Activated naive CD4-positive, alpha-beta T cell treated with Interleukin-2 at 50 U/mL for 16 hours (primary cell): Measurements from ENCODE around the gene BABAM2.

Experiments
- DNase-seq: peaks from one replicate; pipeline ENCODE4 v3.0.0-alpha.2; 2020

Gene BABAM2

DNA sequence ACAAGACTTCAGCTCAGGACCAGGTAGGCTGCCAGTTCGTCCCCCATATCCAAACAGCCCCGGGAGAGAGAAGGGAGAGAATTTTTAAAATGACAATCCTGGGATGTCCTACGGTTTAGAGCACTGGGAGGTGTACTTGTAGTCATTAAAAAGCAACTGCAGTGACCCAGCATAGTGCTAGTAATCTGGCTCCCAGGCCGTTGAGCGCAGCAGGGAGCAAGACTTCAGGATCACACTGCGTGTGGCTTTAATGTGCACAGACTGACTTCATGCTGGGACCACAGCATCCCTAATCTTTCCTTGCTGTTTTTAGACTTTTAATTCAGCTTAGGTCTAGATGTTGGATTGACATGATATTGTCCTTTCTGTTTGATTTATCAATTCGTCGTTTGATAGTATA, 282.8 kb downstream of the BABAM2 start:
- DNase-seq, result no peak

DNA sequence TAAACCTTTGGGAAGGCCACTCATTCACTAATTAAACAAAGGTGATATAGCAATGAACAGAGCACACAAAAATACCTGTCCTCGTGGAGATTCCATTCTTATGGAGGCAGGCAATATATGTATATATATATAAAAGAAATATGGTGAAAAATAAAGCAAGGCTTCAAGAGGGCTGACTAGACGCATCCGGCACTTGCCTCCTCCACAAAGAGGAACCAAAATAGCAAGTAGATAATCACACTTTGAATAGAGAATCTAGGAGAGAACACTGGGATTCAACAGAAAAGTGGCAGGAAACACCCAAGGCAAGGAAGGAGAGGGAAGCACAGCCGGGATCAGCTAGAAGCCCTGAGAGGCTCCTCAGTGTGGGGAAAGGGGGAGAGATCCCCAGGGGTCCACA, 283.7 kb downstream of the BABAM2 start:
- no peak for DNase-seq

- DNase-seq, result no peak
These were observed 284.5 kb downstream of the BABAM2 start for GRCh38 chr2:28175028-28175427.

- DNase-seq, result no peak
These were observed 288.4 kb downstream of the BABAM2 start for GRCh38 chr2:28178946-28179345.

DNA sequence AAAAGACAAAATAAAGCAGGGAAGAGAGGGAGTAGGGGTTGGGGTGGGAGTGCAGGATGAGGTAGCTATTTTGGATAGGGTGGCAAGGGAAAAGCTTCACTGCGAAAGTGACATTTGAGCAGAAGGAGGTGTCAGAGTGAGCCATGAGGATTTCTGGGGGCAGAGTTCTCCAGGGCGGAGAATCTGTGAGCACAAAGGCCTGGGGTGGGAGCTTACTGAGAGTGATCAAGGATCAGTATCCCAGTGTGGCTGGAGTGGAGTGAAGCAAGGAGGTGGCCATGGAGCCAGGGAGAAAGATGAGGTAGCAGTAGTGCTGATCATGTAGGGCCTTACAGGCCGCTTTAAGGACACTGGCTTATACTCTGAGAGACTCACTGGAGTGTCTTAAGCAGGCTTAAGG, 291.3 kb downstream of the BABAM2 start:
- no peak for DNase-seq

- DNase-seq, result no peak
These were observed 291.8 kb downstream of the BABAM2 start for GRCh38 chr2:28182348-28182747.

GRCh38 chr2:28185153-28185552, 294.6 kb downstream of the BABAM2 start:
- DNase-seq, result no peak

DNA sequence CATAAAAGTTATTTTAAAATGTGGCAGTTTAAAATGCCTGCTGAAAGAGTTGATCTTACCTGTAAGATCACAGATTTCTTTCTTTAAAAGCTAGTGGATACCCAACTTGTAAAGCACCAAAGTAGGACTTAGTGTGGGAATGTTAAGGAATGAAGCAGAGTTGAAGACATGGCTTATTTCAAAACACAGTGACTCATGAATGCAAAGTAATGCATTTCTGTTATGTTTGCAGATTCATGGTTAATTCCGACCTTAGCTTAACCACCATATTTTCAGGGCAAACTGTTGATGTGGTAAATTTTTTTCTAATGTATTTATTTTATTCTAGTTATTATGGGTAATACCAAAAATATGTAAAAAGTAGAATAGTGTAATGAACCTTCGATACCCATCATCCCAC, 295.4 kb downstream of the BABAM2 start:
- no peak for DNase-seq

- DNase-seq, result no peak
These were observed 296.7 kb downstream of the BABAM2 start for GRCh38 chr2:28187186-28187585.

DNA sequence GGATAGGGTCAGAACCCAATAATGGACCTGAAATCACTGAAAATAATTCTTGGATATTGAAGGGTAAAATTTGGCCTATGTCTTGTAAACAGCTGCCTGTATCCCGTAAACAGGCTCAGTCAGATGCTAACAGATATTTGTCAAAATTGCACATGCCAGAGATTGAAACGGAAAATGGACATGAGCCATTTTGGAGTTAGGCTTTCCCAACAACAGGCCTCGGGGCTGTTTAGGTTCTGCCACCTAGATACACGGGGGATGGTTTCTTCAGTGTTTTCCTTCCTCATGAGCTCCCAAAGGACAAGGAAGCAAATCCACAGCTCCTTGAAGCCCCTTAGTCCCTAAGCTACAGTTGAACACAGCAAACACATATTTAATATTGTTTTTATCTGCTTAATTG, 297.9 kb downstream of the BABAM2 start:
- no peak for DNase-seq

DNA sequence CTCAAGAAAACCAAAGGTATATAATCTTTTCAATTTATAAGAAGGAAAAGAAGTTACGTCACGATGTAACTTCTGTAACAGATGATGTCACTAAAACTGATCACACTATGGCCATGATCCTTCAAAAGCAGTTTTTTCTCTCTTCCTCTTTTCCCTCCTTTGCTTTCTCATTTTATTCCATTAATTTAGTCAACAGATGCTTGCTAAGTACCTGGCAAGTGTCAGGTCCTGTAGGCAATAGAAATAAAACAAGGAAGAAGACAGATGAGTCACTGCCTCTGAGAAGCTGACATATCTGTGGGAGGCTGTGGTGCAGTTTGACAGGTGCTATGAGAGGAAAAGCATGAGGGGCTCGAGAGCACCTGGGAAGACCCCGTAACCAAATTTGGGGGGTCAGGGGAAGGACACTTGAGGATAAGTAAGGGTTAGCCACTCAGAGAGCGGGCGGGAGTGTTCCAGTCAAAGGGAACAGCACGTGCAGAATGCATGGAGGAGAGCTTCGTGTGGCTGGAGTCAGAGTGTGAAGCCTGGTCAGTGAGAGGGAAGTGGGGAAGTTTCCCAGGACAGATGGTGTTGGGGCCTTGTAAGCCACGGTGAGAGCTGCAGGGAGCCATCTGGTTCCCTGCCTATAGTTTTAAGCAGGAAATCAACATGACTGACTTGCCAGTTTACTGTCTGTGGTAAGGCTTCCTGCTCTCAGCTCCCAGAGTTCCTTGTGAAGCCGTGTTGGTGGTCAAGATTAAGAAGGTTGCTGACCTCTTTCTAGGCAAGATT, 303.3 kb downstream of the BABAM2 start:
- no peak for DNase-seq

- DNase-seq, result no peak
These were observed 309.6 kb downstream of the BABAM2 start for GRCh38 chr2:28199995-28200679.

GRCh38 chr2:28201671-28202180, 311.2 kb downstream of the BABAM2 start:
- no peak for DNase-seq

GRCh38 chr2:28202719-28203118, 312.2 kb downstream of the BABAM2 start:
- no peak for DNase-seq

GRCh38 chr2:28206762-28207161, 316.2 kb downstream of the BABAM2 start:
- no peak for DNase-seq

- DNase-seq, result no peak
These were observed 318.7 kb downstream of the BABAM2 start for GRCh38 chr2:28209261-28209691.

DNA sequence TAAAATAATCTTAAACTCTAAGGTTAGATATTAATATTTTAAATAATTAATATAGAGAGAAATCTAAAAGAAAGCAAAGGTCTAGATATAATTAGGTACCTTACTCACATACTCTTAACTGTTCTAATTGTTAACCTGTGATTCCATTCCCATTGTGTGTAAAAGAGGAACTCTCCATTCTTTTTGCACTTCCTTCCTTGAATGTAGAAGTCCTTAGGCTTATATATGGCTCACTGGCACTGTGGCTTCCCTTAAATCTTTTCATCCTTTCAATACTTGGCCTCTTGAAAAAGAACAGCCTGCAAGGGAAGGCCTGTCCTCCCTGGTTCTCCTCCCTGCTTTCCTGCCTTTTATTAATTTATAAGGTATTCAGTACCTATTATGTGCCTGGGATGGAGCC, 319.3 kb downstream of the BABAM2 start:
- DNase-seq, result no peak

GRCh38 chr2:28210535-28210934, 320.0 kb downstream of the BABAM2 start:
- no peak for DNase-seq

DNA sequence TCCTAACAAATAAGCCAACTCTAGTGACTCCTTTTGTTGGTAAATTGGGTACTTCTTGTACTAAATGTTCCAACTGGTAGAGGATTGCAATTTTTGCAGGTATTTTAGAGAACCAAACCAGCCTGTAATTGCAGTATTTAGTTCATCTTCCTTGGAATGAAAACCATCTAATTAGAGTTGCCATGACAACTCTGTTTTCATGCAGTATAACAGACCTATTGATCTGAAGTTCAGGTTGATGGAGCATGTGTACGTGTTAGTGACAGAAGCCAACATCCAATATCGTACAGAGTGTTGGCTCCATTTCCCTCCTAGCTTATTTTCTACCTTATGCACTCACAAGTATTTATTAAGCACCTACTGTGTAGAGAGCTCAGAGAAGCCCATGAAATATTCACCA, 325.8 kb downstream of the BABAM2 start:
- DNase-seq, result no peak

GRCh38 chr2:28217042-28217740, 326.7 kb downstream of the BABAM2 start:
- DNase-seq, result no peak

GRCh38 chr2:28219138-28219537, 328.6 kb downstream of the BABAM2 start:
- no peak for DNase-seq

DNA sequence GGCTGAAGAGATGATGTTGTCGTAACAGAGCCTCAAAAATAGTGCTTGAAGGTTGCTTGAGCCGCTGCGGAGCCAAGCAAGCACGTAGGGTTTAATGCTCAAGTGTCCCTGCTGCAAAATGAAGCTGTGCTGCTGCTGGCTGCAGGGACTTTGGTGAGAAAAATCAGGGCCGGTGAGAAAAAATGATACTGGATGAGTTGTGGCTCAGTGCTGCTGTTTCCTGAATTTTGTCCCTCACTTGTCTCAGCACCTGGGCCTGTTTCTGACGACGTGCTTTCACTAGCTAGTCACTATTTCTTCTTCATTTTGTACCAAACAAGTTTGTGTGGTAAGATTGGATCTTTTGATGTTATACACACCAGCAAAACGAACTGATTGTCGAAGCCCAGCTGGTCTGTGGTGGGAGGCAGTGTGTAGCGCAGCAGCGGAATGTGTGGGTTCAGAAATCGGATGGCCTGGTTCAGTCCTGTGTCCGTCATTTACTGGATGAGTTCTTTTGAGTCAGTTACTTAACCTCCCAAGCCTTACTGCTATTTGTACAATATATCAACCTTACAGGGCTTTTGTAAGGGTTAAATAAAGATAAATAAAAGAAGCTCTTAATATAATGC, 329.3 kb downstream of the BABAM2 start:
- no peak for DNase-seq
